Left renal cortex interstitium (tissue), 4 donors: Measurements from ENCODE around the gene BRINP3. TPM values are rescaled to one million over a fixed set of nuclear protein-coding genes. Genes with fewer than 3 reads are reported as not detected.
"Not testable (repeated sequence)": the region's sequence is repeated elsewhere in the genome, so short reads cannot be mapped to it uniquely, and the experiment has no call there.

Experiments used
- DNase-seq, 4 donors: peaks; one replicate each; pipeline ENCODE4 v3.0.0-alpha.2; 2013; ENCODE audit warnings: low read depth in 4 of 4, low spot score in 2 of 4, missing footprints in 1 of 4
- polyA plus RNA-seq, 4 donors: library from polyadenylated mRNA; unstranded; fragments of 120-200 nt; gene quantifications; one replicate each; pipeline ENCODE4 v1.2.1, GENCODE V29; 2013; ENCODE audit not compliant: insufficient read length in 4 of 4

Gene BRINP3
- polyA plus RNA-seq, 4 donors, result 3.1 to 7.0 (median 5.0) TPM

DNA sequence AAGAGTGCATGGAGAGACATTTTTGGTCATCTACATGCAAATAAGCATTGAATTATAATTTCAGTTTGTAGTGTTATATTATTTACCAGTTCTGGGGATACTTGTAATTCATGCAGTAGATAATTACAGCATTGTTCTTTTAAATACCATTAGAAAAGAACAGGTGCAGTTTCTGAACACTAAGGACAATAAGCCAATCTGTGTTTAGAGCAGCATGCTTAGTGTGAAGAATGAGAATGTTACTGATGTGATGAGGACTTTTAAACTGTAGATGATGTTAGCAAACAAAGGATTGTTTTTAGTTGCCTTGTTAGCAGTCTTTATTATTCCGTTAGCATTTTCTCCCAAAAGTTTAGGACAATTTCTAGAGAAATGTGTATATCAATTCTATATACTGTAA is 348.3 kb downstream of the BRINP3 start:
- DNase-seq, result no peak

DNA sequence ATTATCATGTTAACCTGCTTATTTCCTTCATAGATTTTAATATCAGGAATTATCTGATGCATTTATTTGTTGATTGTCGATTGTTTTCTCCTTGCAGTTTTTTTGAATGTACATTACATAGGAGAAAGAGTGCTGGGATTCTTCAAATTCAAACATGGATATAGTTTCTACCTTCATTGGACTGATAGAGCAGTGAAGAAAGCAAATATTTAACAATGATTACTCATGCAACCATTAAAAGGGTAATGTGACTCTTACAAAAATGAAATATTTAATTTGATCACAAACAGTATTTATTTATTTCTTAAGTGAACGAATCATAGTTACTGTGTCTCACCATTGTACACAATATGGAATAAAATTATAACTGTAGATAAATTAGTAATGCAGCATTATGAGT is 350.9 kb downstream of the BRINP3 start:
- no peak for DNase-seq

DNA sequence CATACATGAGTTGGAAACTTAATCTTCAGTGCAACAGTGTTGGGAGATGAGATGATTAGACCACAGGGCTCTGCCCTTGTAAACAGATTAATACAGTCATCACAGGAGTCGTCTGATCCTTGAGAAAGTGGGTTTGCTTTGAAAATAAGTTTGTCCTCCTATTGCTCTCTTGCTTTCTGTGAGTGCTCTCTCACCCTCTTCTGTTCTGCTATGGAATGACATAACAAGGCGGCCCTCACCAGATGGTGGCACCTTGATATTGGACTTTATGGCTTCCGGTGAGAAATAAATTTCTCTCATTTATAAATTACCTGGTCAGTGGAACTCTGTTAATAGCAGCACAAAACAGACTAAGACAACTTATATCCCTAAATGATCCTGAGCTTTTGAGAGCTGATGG is 353.6 kb downstream of the BRINP3 start:
- DNase-seq, result no peak

DNA sequence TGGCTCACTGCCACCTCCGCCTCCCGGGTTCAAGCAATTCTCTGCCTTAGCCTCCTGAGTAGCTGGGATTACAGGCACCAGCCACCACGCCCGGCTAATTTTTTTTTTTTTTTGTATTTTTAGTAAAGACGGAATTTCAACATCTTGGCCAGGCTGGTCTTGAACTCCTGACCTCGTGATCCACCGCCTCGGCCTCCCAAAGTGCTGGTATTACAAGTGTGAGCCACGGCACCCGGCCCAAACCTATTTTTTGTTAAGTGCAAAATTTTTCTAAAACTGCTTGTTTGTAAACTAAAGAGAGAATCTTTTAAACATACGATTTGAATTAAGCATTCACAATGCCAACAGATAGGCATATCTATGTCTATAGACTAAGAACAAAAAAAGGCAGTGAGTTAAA is 357.1 kb downstream of the BRINP3 start:
- DNase-seq, result not testable (repeated sequence)

DNA sequence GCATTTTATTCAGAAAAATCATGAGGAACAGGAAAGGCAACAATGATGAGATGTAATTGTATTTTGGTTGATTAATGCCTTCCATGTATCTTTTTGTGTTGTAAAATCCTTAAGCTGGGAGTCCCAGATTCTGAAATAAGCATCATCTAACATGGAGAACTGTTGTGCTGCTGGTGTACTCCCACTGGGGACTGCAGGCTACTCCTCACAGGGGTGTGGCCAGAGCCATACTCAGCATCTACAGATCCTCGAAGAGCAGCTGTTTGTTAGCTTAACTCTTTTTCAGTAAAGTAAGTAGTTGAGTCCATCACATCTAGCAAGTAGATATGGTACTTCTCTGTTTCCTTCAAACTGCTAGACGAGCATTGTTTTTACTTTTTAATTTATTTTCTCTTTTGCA is 358.0 kb downstream of the BRINP3 start:
- no peak for DNase-seq

DNA sequence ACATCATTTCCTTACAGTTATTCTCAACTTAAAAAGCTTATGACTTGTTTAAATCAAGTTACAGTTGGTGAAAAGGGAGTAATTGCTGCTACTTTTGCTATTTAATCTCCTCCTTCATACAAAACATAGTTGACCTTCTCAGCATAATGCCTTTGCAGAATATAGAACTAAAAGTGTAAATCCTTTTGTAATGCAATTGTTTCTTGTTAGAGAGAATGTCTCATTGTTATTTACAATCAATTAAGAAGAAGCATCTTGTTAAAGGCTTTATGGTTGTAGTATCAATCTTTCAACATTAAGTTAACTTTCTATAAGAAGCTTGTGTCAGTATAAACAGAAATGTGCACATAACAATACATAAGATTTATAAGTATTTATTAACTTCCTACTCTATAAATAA is 360.7 kb downstream of the BRINP3 start:
- DNase-seq, result no peak

DNA sequence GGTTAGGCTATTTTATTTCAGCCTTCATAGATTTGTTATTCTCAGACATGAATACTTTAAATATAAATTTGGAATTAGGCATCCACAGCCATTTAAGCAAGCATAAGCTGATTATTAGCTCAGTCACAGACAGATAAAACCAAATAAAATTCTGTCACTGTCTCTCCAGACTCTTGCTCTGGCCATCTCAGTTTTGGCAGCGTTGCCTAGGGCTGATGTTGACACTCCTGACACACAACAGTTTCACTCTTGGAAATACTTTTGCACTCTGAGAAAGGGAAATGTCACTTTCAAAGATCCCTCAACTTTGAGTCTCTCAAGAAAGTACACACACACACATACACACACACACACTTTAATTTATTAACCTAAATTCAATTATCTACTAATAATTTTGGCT is 372.7 kb downstream of the BRINP3 start:
- DNase-seq, result no peak

DNA sequence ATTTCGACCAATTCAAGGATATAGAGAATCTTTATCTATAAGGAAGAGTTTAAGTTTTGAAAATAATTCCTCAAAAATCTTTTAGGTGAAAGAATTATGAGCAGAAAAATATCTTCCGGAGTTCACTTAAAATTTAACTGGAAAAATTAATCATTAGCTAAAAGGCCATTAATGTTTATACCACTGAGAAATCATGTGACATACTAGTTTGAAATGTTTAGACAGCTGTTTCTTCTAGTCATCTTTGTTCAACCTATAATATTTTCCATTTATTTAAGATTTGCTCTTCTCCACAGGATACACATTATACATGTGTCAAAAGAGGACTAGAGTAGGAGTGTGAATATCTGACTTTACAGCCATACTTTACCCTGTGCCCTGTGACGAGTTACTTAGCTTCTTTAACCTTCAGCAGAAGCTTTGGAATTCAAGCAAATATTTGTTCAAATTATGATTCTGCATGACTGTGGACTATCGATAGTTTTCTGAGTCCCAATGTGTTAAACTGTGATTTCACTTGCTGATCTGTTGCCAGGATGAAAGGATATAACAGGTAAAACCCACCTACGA is 374.8 kb downstream of the BRINP3 start:
- DNase-seq, result no peak

DNA sequence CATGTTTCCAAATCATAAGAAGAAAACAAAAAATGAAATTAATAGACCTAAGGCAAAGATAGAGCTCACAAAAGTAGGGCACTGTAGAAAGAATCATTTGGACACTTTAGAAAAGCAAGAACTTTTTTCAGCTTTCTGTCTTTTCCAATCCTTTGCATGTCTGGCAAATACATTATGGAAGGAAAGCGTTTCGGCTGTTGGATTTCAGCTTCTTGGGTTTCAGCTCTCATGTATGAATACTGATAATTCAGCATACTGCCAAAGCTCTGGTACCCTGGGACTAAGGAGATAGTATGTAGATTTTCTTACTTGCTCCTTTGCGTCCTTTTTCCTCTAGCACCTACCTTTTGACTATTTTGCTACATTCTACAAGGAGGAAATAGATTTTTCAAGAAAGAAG is 375.9 kb downstream of the BRINP3 start:
- DNase-seq, result no peak

DNA sequence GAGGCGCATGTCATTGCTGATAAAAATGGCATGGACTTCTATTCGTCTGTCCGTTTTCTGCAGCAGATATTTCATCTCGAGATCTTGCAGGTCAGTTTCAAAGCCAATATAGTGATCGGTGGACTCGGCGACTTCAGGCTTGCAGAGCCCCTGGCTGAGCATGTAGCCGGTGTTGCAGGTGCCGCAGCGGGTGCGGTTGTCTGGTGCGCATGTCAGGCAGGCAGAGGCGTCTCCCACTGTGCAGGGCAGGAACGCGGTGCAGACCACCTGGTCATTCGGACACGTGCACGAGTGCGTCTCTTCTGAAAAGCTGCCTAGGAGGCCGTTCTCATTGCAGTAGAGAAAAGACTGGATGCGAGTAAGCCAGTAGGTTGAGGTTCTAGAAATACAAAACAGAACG is 378.9 kb downstream of the BRINP3 start:
- DNase-seq, result no peak

DNA sequence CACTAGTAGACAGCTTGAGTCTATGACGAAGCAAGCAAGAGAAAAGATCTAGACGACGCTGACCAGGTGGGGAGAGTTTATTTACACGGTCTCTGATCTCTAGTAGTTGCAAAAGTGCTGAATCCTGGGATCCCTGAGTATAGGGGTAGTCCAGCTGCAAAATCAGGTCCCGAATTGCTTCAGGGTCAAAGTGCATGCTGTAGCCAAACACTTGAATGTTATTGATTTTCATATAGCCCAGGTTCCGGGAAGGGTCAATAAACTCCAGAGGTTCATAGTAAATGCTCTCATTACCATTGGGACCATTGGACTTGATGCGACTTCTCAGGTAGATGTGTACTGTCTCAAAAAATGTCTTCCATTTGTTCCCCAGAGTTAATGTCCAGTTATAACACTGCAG is 379.6 kb downstream of the BRINP3 start:
- DNase-seq, result no peak

DNA sequence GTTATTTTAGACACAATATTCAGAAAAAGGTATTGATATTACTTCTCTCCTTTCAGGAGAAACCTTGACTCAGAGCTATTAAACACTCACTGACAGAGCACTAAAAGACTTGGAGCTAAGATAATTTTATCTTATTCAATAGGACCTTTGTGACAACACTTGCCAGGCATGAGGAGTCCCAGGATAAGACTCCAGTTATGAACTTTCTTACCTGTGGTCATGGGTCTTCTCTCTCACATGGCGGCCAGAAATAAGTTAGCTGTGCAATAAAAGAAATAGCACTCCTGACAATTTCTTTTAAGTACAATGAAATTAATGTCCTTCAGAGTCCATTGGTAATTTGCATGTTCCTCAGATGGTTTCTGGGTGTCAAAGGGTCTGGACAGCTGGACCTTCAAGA is 382.1 kb downstream of the BRINP3 start:
- no peak for DNase-seq

DNA sequence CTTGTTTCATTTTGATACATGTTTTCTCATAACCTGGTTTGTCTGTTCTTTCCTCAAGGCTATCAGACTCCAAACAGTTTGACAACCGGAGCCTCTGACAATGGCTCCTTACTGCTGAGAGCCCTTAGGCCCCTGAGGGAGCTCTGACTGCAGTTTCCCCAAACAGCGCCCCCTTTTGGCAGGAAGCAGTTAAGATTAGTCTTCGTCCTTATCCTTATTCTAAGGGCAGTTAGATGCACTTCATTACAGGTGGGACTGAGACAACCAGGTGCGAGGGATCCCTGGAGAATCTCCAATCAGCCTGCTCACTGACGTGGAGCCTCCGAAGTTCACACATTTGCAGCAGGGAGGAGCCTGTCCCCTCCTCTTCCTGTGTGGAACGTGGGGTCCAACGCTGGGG is 393.1 kb downstream of the BRINP3 start:
- no peak for DNase-seq

DNA sequence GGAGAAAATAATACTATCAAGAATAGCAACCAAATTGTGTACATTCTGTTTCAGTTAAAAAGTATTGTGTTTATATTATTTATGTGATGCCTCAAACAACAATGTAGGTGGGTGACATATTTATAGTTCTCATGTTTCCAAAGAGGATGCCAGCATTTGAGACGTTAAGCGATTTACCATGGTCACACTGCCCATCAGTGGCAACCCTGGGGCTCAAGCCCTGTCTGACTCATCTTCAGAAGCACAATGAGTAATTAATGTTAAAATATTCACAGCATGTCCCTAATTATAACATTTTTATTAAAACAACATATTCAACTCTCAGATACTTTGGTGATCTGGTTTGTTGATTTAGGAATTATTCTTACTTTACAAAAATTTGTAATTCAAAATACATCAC is 409.4 kb downstream of the BRINP3 start:
- DNase-seq, result no peak

DNA sequence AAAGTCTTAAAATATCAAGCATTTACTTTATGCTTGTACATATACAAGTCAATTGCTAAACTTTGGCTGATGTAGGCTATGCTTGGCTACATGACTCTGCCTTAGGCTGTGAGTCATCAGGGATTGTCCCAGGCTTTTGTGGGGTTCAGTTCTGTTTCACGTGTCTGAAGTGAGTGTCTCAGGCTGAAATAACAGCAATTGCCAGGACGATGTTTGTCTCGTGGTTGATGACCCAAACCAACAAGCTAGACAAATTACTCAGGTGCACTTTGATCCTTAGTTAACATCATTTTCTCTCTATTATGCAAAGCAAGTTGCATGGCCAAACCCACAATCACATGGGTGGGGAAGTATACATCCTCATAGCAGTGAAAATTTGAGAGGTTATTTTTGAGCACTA is 410.1 kb downstream of the BRINP3 start:
- DNase-seq, result no peak

DNA sequence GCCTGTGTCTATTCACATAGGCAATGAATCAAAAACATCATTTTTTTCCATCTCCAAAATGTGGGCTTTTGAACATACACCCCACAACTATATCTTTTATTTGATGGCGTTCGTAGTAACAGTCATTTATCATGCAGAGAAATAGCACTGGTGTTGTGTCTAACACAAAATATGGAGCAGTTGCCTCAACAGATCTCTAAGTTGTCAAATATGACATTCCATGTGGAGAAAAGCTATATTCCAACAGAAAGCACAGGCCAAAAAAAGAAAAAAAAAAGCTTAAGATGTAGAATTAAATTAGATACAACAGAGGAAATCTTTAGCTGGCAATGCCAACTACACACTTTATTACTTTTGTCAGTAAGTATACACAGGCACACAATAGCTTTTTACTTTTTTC is 411.7 kb downstream of the BRINP3 start:
- DNase-seq, result no peak

DNA sequence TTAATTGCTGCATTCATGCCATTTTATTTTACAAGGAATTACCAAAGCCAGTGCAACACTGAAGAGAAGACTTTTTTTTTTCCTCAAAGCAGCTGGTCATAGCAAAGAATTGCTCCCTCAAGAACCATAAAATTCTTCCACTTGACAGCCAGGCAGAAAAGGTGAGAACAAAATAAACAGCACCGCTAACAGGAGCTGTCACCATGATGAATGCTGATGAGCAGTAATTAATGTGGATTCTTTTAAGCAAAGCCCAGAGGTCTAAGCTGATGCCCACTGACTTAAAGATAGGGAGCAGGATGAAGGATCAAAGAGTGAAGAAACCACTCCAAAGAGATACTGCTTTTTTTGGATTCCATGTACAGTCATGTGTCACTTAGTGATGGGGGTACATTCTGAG is 428.4 kb downstream of the BRINP3 start:
- DNase-seq, result peak in 3 of 4 donors; percentile 8 to 23 (median 8)
